H1 (cell line): Measurements from ENCODE around the gene CARM1. TPM values are rescaled to one million over a fixed set of nuclear protein-coding genes. Genes with fewer than 3 reads are reported as not detected.

Source experiments
- CTCF ChIA-PET: fragments of 300-600 bp; sonication (Branson Sonifier 250); formaldehyde crosslinking; loops from one replicate; lab custom pipeline; 2021; ENCODE audit not compliant: partially characterized antibody; lab: Charles Lee
- POLR2A ChIA-PET: fragments of 300-600 bp; sonication (Branson Sonifier 250); formaldehyde crosslinking; loops from one replicate; lab custom pipeline; 2021; ENCODE audit warnings: inconsistent platforms; ENCODE audit not compliant: partially characterized antibody; lab: Charles Lee
- DNase-seq, 2 experiments: peaks; one replicate each; pipeline versions ENCODE4 v3.0.0 to v3.0.0-alpha.2; 2010 to 2022; ENCODE audit warnings: low spot score in 2 of 2, low read depth in 1 of 2, mixed read lengths in 1 of 2
- FAIRE-seq: peaks from 2 replicates; lab custom pipeline; 2011; peaks lifted over from hg19 to GRCh38; lab: Jason Lieb, UNC
- H2AFZ ChIP-seq: 2 replicates; pipeline ENCODE4 v1.8.1; 2012; ENCODE audit warnings: low read length, inconsistent platforms
- H2AK5ac ChIP-seq: 2 replicates; pipeline ENCODE4 v1.6.1; 2013; ENCODE audit warnings: low read depth, low read length
- H2BK120ac ChIP-seq: replicated peaks from 2 replicates; pipeline ENCODE3; 2013; ENCODE audit warnings: low read depth, low read length, inconsistent platforms
- H2BK12ac ChIP-seq: 2 replicates; pipeline ENCODE4 v1.6.1; 2013; ENCODE audit warnings: low read depth, low read length
- H2BK15ac ChIP-seq: 2 replicates; pipeline ENCODE4 v1.6.1; 2013; ENCODE audit warnings: low read length
- H2BK20ac ChIP-seq: 2 replicates; pipeline ENCODE4 v1.6.1; 2013; ENCODE audit warnings: low read length
- H2BK5ac ChIP-seq: 2 replicates; pipeline ENCODE4 v1.6.1; 2013; ENCODE audit warnings: low read depth, low read length
- H3K14ac ChIP-seq: 2 replicates; pipeline ENCODE4 v1.6.1; 2013; ENCODE audit warnings: inconsistent platforms; ENCODE audit not compliant: insufficient read length
- H3K18ac ChIP-seq: 2 replicates; pipeline ENCODE4 v1.6.1; 2013; ENCODE audit warnings: low read length; ENCODE audit errors: extremely low read depth
- H3K23ac ChIP-seq: 2 replicates; pipeline ENCODE4 v1.6.1; 2013; ENCODE audit warnings: inconsistent platforms; ENCODE audit not compliant: insufficient read length
- H3K23me2 ChIP-seq: 2 replicates; pipeline ENCODE4 v1.6.1; 2013; ENCODE audit warnings: low read depth, low read length
- H3K27ac ChIP-seq: 2 replicates; pipeline ENCODE4 v1.6.1; 2011; ENCODE audit warnings: low read depth, low read length, inconsistent platforms
- H3K27me3 ChIP-seq, 4 experiments: replicated peaks in 1 of 4; 1 replicate in 1 of 4; 2 replicates in 3 of 4; pipeline versions ENCODE4 v1.6.1 to v1.8.1; 2011 to 2013; ENCODE audit warnings: low read length in 3 of 4, mild to moderate bottlenecking in 3 of 4, inconsistent platforms in 2 of 4, mixed read lengths in 2 of 4, moderate library complexity in 1 of 4; ENCODE audit not compliant: control insufficient read depth in 3 of 4, insufficient read depth in 3 of 4; ENCODE audit errors: extremely low read depth in 1 of 4
- H3K36me3 ChIP-seq, 4 experiments: 2 replicates each; pipeline versions ENCODE4 v1.6.1 to v1.8.1; 2011 to 2013; ENCODE audit warnings: mild to moderate bottlenecking in 4 of 4, low read length in 3 of 4, moderate library complexity in 2 of 4, control low read depth in 1 of 4, inconsistent platforms in 1 of 4; ENCODE audit not compliant: insufficient read depth in 4 of 4, control insufficient read depth in 2 of 4
- H3K4ac ChIP-seq: replicated peaks from 2 replicates; pipeline ENCODE3; 2013; ENCODE audit warnings: low read length, low read depth, mixed read lengths, inconsistent platforms; ENCODE audit not compliant: insufficient read length
- H3K4me1 ChIP-seq, 4 experiments: replicated peaks in 1 of 4; 1 replicate in 1 of 4; 2 replicates in 3 of 4; pipeline versions ENCODE4 v1.6.1 to v1.8.1; 2011 to 2013; ENCODE audit warnings: low read length in 3 of 4, inconsistent platforms in 2 of 4, mixed read lengths in 1 of 4; ENCODE audit not compliant: insufficient read depth in 4 of 4, control insufficient read depth in 3 of 4
- H3K4me2 ChIP-seq, 2 experiments: 2 replicates each; pipeline versions ENCODE4 v1.6.1 to v1.8.1; 2011 to 2013; ENCODE audit warnings: low read depth in 2 of 2, low read length in 2 of 2, control low read depth in 1 of 2, inconsistent platforms in 1 of 2, mild to moderate bottlenecking in 1 of 2; ENCODE audit not compliant: insufficient read depth in 1 of 2
- H3K4me3 ChIP-seq, 4 experiments: fragments of 200-600, 300-600 bp in 1 of 4; sonication (generic), shearing (Covaris generic), sonication (Bioruptor Twin) in 1 of 4; 2 replicates each; pipeline versions ENCODE4 v1.5.1 to v1.8.1; 2011 to 2016; ENCODE audit warnings: low read length in 4 of 4, low read depth in 3 of 4, control low read depth in 2 of 4, inconsistent platforms in 2 of 4, mild to moderate bottlenecking in 2 of 4, mixed read lengths in 1 of 4, moderate library complexity in 1 of 4; ENCODE audit not compliant: insufficient read depth in 2 of 4; ENCODE audit errors: extremely low read depth in 1 of 4
- H3K56ac ChIP-seq: replicated peaks from 2 replicates; pipeline ENCODE3; 2013; ENCODE audit warnings: low read depth, mild to moderate bottlenecking, mixed read lengths, low read length, inconsistent platforms; ENCODE audit not compliant: insufficient read length
- H3K79me1 ChIP-seq: 2 replicates; pipeline ENCODE4 v1.6.1; 2013; ENCODE audit warnings: low read depth, low read length, control low read depth
- H3K79me2 ChIP-seq, 2 experiments: 2 replicates each; pipeline versions ENCODE4 v1.6.1 to v1.8.1; 2012 to 2013; ENCODE audit warnings: low read length in 2 of 2, mild to moderate bottlenecking in 2 of 2, inconsistent platforms in 1 of 2; ENCODE audit not compliant: insufficient read depth in 2 of 2, control insufficient read depth in 1 of 2
- H3K9ac ChIP-seq, 4 experiments: replicated peaks in 1 of 4; 1 replicate in 1 of 4; 2 replicates in 3 of 4; pipeline versions ENCODE4 v1.6.1 to v1.8.1; 2011 to 2013; ENCODE audit warnings: low read depth in 3 of 4, low read length in 3 of 4, control low read depth in 2 of 4, mild to moderate bottlenecking in 2 of 4, moderate library complexity in 2 of 4, inconsistent platforms in 1 of 4; ENCODE audit errors: extremely low read depth in 1 of 4
- H3K9me3 ChIP-seq, 2 experiments: 2 replicates each; pipeline versions ENCODE4 v1.6.1 to v1.8.1; 2012 to 2013; ENCODE audit warnings: mild to moderate bottlenecking in 2 of 2, moderate library complexity in 2 of 2, control low read depth in 1 of 2, inconsistent platforms in 1 of 2, low read depth in 1 of 2, low read length in 1 of 2, mixed read lengths in 1 of 2; ENCODE audit not compliant: insufficient read depth in 2 of 2
- H4K20me1 ChIP-seq, 2 experiments: replicated peaks in 1 of 2; 2 replicates each; pipeline versions ENCODE3 to v1.8.1; 2011 to 2013; ENCODE audit warnings: inconsistent platforms in 2 of 2, low read length in 2 of 2, mild to moderate bottlenecking in 1 of 2; ENCODE audit not compliant: insufficient read depth in 2 of 2, control insufficient read depth in 1 of 2
- H4K5ac ChIP-seq: 2 replicates; pipeline ENCODE4 v1.6.1; 2013; ENCODE audit warnings: low read length, low read depth, mixed read lengths, inconsistent platforms; ENCODE audit not compliant: insufficient read length
- H4K8ac ChIP-seq: 2 replicates; pipeline ENCODE4 v1.8.0; 2013; ENCODE audit warnings: mild to moderate bottlenecking, moderate library complexity, low read length, inconsistent platforms; ENCODE audit not compliant: insufficient read depth; ENCODE audit errors: extremely low read depth
- H4K91ac ChIP-seq: replicated peaks from 2 replicates; pipeline ENCODE3; 2013; ENCODE audit warnings: low read length, mixed read lengths, inconsistent platforms; ENCODE audit not compliant: insufficient read length
- ASH2L ChIP-seq: fragments of 200-600, 300-600 bp; sonication (generic); IDR thresholded peaks from one replicate; pipeline ENCODE4 v1.7.1; 2017; ENCODE audit warnings: low read length
- CBX5 ChIP-seq: fragments of 300-800, 300-1000 bp; sonication (generic); IDR thresholded peaks from 2 replicates; pipeline ENCODE4 v1.7.1; 2016; ENCODE audit warnings: antibody characterized with exemption, low read length, low read depth
- CREB1 ChIP-seq: IDR thresholded peaks from 2 replicates; pipeline ENCODE4 v1.6.1; 2012; ENCODE audit warnings: inconsistent platforms
- GTF2F1 ChIP-seq: IDR thresholded peaks from 2 replicates; pipeline ENCODE4 v1.6.1; 2012; ENCODE audit warnings: low read depth, low read length, improper control_type of control experiment, borderline replicate concordance
- HDAC2 ChIP-seq, 2 experiments: fragments of 300-600 bp in 1 of 2; sonication (generic) in 1 of 2; IDR thresholded peaks; 2 replicates each; pipeline ENCODE4 v1.6.1; 2011 to 2012; ENCODE audit warnings: low read depth in 2 of 2, low read length in 2 of 2, mild to moderate bottlenecking in 2 of 2, moderate library complexity in 2 of 2, borderline replicate concordance in 1 of 2, inconsistent platforms in 1 of 2
- KDM1A ChIP-seq: fragments of 200-600, 300-600 bp; sonication (generic); IDR thresholded peaks from 2 replicates; pipeline ENCODE4 v1.7.1; 2016; ENCODE audit warnings: mild to moderate bottlenecking, low read length, borderline replicate concordance
- PHF8 ChIP-seq: fragments of 200-600 bp; sonication (generic); conservative IDR thresholded peaks from 2 replicates; pipeline ENCODE4 v1.7.1; 2012; ENCODE audit warnings: low read depth, mild to moderate bottlenecking, inconsistent platforms, low read length, moderate library complexity
- POLR2A ChIP-seq, 2 experiments: IDR thresholded peaks; 1 replicate in 1 of 2; 2 replicates in 1 of 2; pipeline ENCODE4 v1.6.1; 2011; ENCODE audit warnings: low read depth in 2 of 2, low read length in 2 of 2, mild to moderate bottlenecking in 2 of 2; ENCODE audit errors: control extremely low read depth in 1 of 2
- RXRA ChIP-seq: IDR thresholded peaks from 2 replicates; pipeline ENCODE4 v1.6.1; 2011; ENCODE audit warnings: low read depth, mild to moderate bottlenecking, low read length, moderate library complexity; ENCODE audit not compliant: insufficient read depth
- SP1 ChIP-seq: IDR thresholded peaks from 2 replicates; pipeline ENCODE4 v1.6.1; 2011; ENCODE audit warnings: low read depth, low read length
- SP2 ChIP-seq: IDR thresholded peaks from 2 replicates; pipeline ENCODE4 v1.6.1; 2012; ENCODE audit warnings: mild to moderate bottlenecking, low read length, inconsistent platforms
- SP4 ChIP-seq: IDR thresholded peaks from 2 replicates; pipeline ENCODE4 v1.6.1; 2012; ENCODE audit warnings: low read length, inconsistent platforms
- YY1 ChIP-seq: IDR thresholded peaks from 2 replicates; pipeline ENCODE4 v1.6.1; 2011; ENCODE audit warnings: low read depth, mild to moderate bottlenecking, low read length
- WGBS, 2 experiments: shearing (Covaris generic) in 1 of 2; methylation state at CpG; one replicate each; pipeline versions ENCODE4 v1.1.6 to v1.1.7; 2013 to 2015; ENCODE audit warnings: low lambda C conversion rate in 2 of 2, mixed read lengths in 2 of 2, inconsistent platforms in 1 of 2, low coverage in 1 of 2, missing lambda C conversion rate in 1 of 2; ENCODE audit not compliant: insufficient replicate concordance in 2 of 2, insufficient coverage in 1 of 2, insufficient read length in 1 of 2; ENCODE audit errors: extremely low coverage in 1 of 2, missing lambda C conversion rate in 1 of 2; 5-methylcytosine and 5-hydroxymethylcytosine counted together
- polyA plus RNA-seq, 7 experiments: library from polyadenylated mRNA; depleted of rRNA in 3 of 7; stranded (reverse) in 5 of 7; unstranded in 2 of 7; fragments of >200 nt in 5 of 7; fragments of 200-250 nt in 2 of 7; gene quantifications; 1 replicate in 5 of 7; 2 replicates in 1 of 7; 4 replicates in 1 of 7; pipeline versions ENCODE4 v1.2.1 to v1.2.3, GENCODE V29; 2011 to 2013; ENCODE audit warnings: missing spikeins in 2 of 7, mixed read lengths in 2 of 7
- total RNA-seq: library from RNA; stranded (reverse); fragmentation: NEBNext Ultra II Directional; extraction: Animal tissue kit (Norgen Biotek cat#: 25700); gene quantifications from 2 replicates; pipeline ENCODE4 v1.2.1, GENCODE V29; 2021
- TF ChIP-seq, protein P1 (sequence below): IDR thresholded peaks from 2 replicates; pipeline ENCODE4 v1.6.1; 2011; ENCODE audit warnings: low read depth, mild to moderate bottlenecking, low read length; ENCODE audit not compliant: insufficient read depth

CARM1 gene
- total and polyA plus RNA-seq, 2 of the 8 experiments (the other 6 are each of a cell fraction or from before 2014, with no cell fraction given): 134 to 164 TPM

GRCh38 chr19:10936661-10937084, 65.3 kb downstream of the CARM1 start:
- no peak overlapping the region for H2AFZ ChIP-seq
- H3K18ac ChIP-seq: no peak overlapping the region
- H2BK12ac ChIP-seq: no peak overlapping the region
- no peaks in the 10 kb centered on the region; a peak in 1 of 4 replicates for H3K79me2 ChIP-seq
- no peak overlapping the region for H3K4me3 ChIP-seq
- H4K20me1 ChIP-seq: no peaks in the 10 kb centered on the region
- DNase-seq: no peak
- no peaks in the 10 kb centered on the region; a peak in 1 of 7 replicates for H3K4me1 ChIP-seq
- no peak overlapping the region for H3K4me2 ChIP-seq
- no peak overlapping the region for H4K91ac ChIP-seq
- no peak overlapping the region for H2BK20ac ChIP-seq
- H3K27ac ChIP-seq: no peak overlapping the region
- 20% methylated on average over 11 of the region's 11 CpGs; no CpG with 5 or more reads in 1 of the 2 experiments for WGBS, 2 experiments
- no peak overlapping the region for H2BK15ac ChIP-seq
- no peak overlapping the region for H3K9ac ChIP-seq
- ChIA-PET CTCF (interaction anchor here (0.5 to 9.7 kb wide), 38 partner anchors 8 to 193 kb away, joined by 3 to 110 read pairs (median 4); partner anchors contain the start of genes CARM1 and SMARCA4), POLR2A (interaction anchor here (0.6 to 1.6 kb wide), 10 partner anchors 14 to 247 kb away, joined by 3 to 5 read pairs (median 3); partner anchors contain the start of gene SMARCA4)
- no peak overlapping the region for H4K5ac ChIP-seq
- no peaks in the 10 kb centered on the region for H3K23me2 ChIP-seq
- H2BK5ac ChIP-seq: no peak overlapping the region
- H4K8ac ChIP-seq: no peak overlapping the region
- no peak overlapping the region for H3K14ac ChIP-seq
- no peak overlapping the region for H2BK120ac ChIP-seq
- no peak overlapping the region for H3K4ac ChIP-seq
- H3K9me3 ChIP-seq: no peaks in the 10 kb centered on the region
- no peaks in the 10 kb centered on the region for H3K27me3 ChIP-seq
- H3K36me3 ChIP-seq: no peaks in the 10 kb centered on the region; a peak in 1 of 8 replicates
- H3K23ac ChIP-seq: no peak overlapping the region
- no peak overlapping the region for H2AK5ac ChIP-seq
- no peak overlapping the region for H3K56ac ChIP-seq
- FAIRE-seq: peak; percentile 50
- no peaks in the 10 kb centered on the region for H3K79me1 ChIP-seq
- peak in 1 of 2 experiments; percentile 56; a peak in 1 of 3 replicates for TF ChIP-seq POLR2A (IDR thresholded peaks at IDR 0.05; ENCODE audit: control extremely low read depth in 1 of 2, low read depth in 2 of 2, low read length in 2 of 2)
- no peak for TF ChIP-seq SP1
- TF ChIP-seq SP2: no peak
- TF ChIP-seq KDM1A: no peak
- no peak for TF ChIP-seq ASH2L
- peak; percentile 42; the same call in 1 of the 2 replicates for TF ChIP-seq YY1
- TF ChIP-seq SP4: no peak
- TF ChIP-seq, protein P1, sequence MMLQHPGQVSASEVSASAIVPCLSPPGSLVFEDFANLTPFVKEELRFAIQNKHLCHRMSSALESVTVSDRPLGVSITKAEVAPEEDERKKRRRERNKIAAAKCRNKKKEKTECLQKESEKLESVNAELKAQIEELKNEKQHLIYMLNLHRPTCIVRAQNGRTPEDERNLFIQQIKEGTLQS: no peak
- no peak for TF ChIP-seq CBX5
- TF ChIP-seq PHF8: no peak
- TF ChIP-seq RXRA: no peak
- TF ChIP-seq HDAC2 (IDR thresholded peaks at IDR 0.05; ENCODE audit: borderline replicate concordance in 1 of 2, low read depth in 2 of 2, low read length in 2 of 2): no peak
- TF ChIP-seq GTF2F1: 0 out of 2 replicates have a peak, but pooled peaks have one; percentile 32
- peak; percentile 8; the same call in 1 of the 2 replicates for TF ChIP-seq CREB1
